Activated CD4-positive, alpha-beta T cell treated with anti-CD3 and anti-CD28 coated beads for 1 hour (primary cell): ENCODE data around the gene HTR3C.

Source experiments
- DNase-seq: peaks from one replicate; pipeline ENCODE4 v3.0.0-alpha.2; 2020

The HTR3C gene

GRCh38 chr3:184096811-184097383, 44.0 kb downstream of the HTR3C start, which contains the start of gene HTR3E:
Gene HTR3E, plus strand, starts transcription at chr3:184097064. Its CDS starts 466 bp downstream, at chr3:184097530.
- DNase-seq, result no peak

- DNase-seq, result no peak
Measured at GRCh38 chr3:184097556-184097955, 44.7 kb downstream of the HTR3C start.

DNA sequence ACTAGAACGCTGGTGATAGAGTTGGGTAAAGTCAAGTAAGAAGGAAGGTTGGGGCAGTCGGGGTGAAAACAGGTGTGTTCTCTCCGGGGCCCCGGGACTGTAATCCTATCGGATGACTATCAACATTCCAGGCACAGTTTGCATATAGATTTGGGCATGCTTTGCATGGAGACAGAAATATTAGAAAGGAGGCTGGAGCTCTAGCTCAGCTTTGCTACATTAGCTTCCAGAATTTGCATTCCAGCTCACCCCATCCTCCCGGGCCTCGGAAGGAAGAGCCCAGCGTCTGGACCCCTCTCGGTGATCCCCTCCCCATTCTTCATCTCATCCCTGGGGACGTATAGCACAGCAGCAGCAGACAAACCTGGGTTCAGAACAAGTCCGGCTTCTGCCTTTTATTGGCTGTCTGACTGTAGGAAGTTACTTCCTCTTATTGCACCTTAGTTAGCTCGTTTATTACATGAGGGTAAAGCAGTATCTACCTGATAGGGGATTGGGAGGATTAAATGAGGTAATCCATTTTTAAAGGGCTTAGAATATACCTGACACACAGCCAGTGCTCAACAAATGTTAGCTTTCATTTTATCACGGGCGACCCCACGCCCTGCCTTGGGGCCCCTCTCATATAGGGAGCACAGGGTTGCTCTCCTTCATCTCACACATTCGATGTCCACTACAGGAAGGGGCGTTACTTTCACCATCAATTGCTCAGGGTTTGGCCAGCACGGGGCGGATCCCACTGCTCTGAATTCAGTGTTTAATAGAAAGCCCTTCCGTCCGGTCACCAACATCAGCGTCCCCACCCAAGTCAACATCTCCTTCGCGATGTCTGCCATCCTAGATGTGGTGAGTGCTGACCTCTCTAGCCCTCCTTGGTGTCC, 47.2 kb downstream of the HTR3C start:
- no peak for DNase-seq
